ENCODE measurements around the gene AJM1.

DNA sequence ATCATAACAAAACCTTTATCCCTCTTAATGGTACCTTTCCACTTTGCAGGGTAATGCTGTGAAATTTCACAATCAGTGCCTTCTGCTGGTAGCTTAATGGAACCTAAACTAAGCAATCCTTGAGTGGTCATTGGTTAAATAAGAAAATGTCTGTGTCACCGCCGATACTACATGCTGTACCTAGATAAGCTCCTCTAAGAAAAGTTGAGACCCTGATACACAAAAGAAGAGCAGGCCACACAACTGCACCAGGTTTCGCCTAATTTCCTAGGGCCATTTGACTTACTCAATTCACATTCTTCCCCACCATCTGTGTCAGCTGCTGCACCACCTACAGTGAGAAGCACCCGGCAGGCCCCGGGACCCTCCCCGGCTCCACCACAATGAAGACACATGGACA is 32.9 kb downstream of the AJM1 start:
- TF ChIP-seq, protein P1, sequence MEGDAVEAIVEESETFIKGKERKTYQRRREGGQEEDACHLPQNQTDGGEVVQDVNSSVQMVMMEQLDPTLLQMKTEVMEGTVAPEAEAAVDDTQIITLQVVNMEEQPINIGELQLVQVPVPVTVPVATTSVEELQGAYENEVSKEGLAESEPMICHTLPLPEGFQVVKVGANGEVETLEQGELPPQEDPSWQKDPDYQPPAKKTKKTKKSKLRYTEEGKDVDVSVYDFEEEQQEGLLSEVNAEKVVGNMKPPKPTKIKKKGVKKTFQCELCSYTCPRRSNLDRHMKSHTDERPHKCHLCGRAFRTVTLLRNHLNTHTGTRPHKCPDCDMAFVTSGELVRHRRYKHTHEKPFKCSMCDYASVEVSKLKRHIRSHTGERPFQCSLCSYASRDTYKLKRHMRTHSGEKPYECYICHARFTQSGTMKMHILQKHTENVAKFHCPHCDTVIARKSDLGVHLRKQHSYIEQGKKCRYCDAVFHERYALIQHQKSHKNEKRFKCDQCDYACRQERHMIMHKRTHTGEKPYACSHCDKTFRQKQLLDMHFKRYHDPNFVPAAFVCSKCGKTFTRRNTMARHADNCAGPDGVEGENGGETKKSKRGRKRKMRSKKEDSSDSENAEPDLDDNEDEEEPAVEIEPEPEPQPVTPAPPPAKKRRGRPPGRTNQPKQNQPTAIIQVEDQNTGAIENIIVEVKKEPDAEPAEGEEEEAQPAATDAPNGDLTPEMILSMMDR (conservative IDR thresholded peaks at IDR 0.05), result no peak
- no peak for TF ChIP-seq ZFX (IDR thresholded peaks at IDR 0.05)
